NCI-H128 (cell line): ENCODE measurements around the gene TMEM247.
"Not testable (repeated sequence)": the region's sequence is repeated elsewhere in the genome, so short reads cannot be mapped to it uniquely, and the experiment has no call there.

Experiments used
- DNase-seq: peaks from one replicate; lab custom pipeline; 2025; ENCODE audit not compliant: unreplicated experiment; lab: John Stamatoyannopoulos, UW

TMEM247 gene

DNA sequence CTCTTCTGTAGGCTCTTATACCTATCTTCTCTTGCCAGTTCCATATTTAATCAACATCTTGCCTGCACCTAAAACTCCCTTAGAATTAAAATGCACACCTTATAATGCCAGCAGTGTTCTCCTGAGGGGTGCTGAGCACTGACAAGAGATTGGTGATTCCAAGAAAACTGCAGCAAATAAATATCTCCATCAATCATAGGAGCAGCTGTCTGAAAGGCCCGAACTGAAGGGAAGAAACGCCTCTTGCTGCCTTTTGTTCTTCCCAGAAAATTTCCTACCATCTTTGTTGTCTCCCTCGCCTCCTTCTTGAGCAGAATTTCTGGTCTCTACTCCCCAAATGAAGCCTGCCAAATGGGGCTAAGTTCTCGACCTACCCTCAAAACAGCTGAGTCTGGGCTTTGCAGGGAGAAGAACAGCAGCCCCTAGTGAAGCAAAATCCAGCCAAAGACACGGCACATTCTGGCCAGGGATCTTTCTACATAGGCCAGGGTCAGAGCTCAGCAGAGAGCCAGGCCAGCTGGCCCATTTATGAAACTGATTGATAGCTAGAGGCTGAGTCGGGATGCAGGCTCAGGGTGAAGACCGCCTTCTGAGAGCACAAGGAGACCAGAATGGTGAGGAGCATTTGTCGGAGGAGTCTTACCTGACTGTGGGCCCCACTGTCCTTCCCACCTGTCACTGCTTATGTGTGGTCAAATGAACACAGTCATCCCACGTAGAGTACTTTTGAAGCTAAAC is 20.4 kb upstream of the TMEM247 start:
- no peak for DNase-seq

DNA sequence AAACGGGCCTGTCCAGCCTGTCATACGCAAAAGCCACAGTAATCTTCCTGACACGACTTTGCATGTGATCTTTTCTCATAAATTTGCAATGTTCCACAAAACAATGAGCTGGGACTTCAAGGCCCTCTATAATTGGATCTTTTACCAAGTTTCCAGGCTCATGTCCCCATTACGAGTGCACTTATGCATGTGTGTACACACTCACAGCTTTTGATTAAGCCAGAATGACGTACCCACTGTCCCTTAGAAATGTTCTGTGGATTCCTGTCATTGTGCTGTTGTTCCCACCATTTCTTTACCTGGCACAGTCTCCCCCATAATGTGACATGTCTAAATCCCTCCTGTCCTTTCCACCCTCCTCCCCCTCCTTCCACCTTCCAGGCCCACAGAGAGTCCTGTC is 19.7 kb upstream of the TMEM247 start:
- DNase-seq: no peak

- DNase-seq: no peak
Observed at GRCh38 chr2:46460241-46460921, 19.0 kb upstream of the TMEM247 start.

DNA sequence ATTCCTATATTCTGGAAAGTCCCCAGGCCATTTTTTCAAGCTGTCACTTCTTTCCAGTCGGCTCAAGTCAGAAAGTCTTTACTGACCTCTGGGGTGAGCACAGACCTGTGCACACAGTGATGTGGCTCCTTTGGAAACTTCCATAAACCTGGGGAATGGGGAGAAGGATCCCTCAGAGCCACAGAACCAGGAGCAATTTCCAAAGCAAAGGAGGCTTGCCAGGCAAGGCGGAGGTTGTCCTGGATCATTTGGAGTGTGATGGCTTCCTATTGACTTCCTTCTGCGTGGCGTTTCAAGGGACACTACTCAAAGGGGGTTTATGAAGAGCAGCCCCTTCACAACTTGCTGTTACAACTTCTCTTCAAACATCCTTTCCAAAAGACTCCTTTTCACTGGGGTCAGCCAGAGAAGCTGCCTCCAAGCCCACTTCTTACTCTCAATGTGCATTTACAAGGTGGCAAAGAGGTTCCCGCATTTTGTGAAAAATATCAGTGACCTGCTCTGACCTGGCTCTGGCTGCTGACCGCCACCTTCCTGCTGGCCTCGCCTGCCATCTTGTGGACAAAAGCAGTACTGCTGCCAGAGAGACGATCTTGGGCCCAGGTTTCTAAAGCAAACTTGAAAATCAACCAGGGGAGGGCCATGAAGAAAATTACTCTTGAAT is 18.2 kb upstream of the TMEM247 start:
- DNase-seq: peak; percentile 40

DNA sequence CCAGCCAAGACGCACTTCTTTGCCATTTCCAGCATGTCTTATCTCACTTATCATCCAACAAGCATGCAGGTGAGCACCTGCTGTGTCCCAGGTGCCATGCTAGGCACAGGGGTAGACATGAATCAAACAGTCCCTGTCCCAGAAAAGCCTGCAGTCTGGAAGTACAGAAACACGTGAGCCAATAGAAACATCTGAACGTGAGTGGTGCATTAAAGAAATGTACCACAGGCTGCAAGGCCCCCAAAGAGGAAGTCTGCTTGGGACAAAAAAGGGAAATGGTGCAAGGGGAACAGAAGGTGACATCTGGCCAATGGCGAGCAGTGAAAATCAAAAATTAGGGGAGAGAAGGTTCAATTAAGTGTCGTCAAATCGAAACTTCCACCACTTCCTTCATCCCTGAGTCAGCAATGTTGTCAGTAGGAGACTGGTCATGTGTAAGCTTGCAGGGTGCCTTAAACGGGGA is 17.6 kb upstream of the TMEM247 start:
- no peak for DNase-seq

DNA sequence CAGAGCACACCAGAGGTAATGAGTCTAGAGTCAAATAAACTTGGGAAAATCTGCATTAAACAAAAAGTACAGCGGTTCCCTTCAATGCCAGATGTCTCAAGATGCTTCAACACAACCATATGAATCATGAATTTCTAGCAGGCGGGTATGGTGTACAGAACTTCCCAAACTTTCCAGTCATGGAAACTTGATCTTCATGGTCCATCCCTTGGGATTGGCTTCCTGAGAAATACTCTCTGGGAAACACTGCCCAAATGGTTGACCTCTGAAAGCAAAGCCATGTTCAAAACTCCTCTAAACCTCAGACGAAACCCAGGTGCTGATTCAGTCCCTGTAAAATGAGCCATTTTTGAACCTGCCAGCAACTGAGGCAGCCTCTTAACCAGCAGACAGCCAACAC is 16.4 kb upstream of the TMEM247 start:
- no peak for DNase-seq

DNA sequence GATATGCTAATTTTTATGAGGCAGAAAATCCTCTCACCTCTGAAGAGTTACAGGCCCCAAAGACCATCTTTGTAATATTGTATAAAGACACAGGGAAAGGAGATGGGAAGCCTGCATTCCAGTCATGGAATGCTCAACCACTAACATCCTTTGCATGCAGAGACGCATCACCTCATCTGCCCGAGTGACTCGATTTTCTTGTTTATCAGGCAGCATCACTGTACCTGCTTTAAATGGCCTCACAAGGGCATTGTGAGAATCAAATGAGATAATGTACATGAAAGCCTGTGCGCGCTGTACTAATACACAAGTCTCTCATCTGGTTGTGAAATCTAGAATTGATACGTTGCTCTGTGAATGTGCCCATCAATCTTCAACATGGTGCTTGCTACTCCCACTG is 10.2 kb upstream of the TMEM247 start:
- DNase-seq: no peak

- no peak for DNase-seq
Observed at GRCh38 chr2:46469700-46470099, 9.7 kb upstream of the TMEM247 start.

GRCh38 chr2:46470114-46470628 is 9.2 kb upstream of the TMEM247 start:
- no peak for DNase-seq

DNA sequence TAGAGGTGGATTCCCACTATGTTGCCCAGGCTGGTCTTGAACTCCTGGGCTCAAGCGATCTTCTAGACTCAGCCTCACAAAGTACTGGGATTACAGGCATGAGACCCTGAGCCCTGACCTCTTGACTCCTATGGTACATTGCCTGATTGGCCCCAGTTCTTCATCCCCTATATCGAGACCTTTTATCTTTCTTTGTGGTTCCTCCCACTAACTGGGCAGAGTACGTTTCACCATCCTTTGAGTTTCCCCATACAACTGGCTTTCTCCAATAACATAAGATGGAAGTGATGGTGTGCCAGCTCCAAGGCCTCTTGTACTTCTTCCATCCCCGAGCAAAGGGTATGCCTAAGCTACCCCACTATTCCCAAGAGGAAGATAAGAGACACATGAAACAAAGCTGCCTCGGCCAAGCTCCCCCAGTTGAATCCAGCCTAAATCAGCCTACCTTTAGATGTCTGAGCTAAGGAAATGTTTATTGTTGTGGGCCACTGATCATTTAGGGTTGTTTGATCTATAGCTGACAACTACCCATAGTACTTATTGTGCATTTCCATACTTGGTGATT is 8.3 kb upstream of the TMEM247 start:
- DNase-seq: no peak

DNA sequence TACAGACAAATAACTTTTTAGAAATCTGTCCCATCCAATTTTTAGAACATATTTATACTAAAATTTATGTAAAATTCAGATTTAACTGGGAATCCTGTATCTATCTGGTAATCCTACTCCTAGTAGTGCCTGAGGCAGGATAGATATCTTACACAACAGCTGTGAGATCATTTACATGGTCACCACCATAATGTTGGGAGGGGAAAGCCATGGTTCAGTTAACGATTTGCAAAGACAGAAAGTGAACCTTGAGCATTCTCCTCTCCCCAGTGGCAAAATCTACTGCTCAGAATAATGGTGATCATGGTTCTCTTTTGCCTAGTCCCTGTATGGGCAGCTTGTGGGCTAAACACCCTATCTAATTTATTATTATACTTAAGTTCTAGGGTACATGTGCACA is 7.7 kb upstream of the TMEM247 start:
- DNase-seq: no peak

DNA sequence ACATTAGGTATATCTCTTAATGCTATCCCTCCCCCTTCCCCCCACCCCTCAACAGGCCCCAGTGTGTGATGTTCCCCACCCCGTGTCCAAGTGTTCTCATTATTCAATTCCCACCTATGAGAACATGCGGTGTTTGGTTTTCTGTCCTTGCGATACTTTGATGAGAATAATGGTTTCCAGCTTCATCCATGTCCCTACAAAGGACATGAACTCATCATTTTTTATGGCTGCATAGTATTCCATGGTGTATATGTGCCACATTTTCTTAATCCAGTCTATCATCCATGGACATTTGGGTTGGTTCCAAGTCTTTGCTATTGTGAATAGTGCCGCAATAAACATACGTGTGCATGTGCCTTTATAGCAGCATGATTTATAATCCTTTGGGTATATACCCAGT is 7.2 kb upstream of the TMEM247 start:
- DNase-seq: not testable (repeated sequence)

DNA sequence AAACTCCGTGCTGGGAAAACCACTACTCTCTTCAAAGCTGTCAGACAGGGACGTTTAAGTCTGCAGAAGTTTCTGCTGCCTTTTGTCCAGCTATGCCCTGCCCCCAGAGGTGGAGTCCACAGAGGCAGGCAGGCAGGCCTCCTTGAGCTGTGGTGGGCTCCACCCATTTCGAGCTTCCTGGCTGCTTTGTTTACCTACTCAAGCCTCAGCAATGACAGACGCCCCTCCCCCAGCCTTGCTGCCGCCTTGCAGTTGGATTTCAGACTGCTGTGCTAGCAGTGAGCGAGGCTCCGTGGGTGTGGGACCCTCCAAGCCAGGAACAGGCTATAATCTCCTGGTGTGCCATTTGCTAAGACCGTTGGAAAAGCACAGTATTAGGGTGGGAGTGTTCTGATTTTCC is 1.9 kb upstream of the TMEM247 start:
- not testable (repeated sequence) for DNase-seq

- no peak for DNase-seq
Observed at GRCh38 chr2:46477925-46478324, 1.4 kb upstream of the TMEM247 start.

GRCh38 chr2:46480562-46480961 is 1.2 kb downstream of the TMEM247 start:
- DNase-seq: no peak

- no peak for DNase-seq
Observed at GRCh38 chr2:46481198-46482193, 2.1 kb downstream of the TMEM247 start.

GRCh38 chr2:46482490-46482889 is 3.1 kb downstream of the TMEM247 start:
- no peak for DNase-seq

GRCh38 chr2:46485002-46485401 is 5.6 kb downstream of the TMEM247 start:
- no peak for DNase-seq

DNA sequence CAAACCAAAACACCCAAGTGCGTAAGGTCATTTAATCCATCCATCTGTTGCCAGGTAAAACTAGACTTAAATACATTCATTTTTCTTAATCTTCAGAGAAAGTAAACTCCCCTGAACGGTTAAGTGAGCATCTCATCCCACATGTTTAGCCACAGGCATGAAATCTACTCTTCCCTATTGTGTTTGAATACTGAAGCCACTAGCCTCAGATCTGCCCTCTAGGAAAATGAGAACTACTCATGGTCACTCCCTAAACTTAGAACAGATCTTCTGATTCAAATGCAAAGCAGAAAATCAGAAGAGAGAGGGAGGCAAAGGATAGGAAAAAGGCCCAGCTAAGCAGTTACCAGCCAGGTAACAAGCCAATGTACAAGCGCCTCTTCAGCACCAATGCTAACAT is 7.1 kb downstream of the TMEM247 start:
- DNase-seq: no peak

GRCh38 chr2:46487667-46488335 is 8.4 kb downstream of the TMEM247 start:
- DNase-seq: no peak
